Activated B cell treated with CpG ODN at 0.5 μM for 24 hours (primary cell): ENCODE measurements around the gene NKAIN2. TPM values are rescaled to one million over a fixed set of nuclear protein-coding genes. Genes with fewer than 3 reads are reported as not detected.

Experiments used
- ATAC-seq: fragments of 200-7000 bp; cut with Tn5 transposase; one replicate; pipeline ENCODE4 v1.10.0; 2021; ENCODE audit warnings: low read depth, mild to moderate bottlenecking, moderate library complexity
- CTCF ChIA-PET: fragments of 350-600 bp; sonication (Branson Sonifier 250); formaldehyde crosslinking; loops from one replicate; lab custom pipeline; 2021; ENCODE audit warnings: antibody characterized with exemption; lab: Charles Lee
- POLR2A ChIA-PET: fragments of 350-600 bp; sonication (Branson Sonifier 250); formaldehyde crosslinking; loops from one replicate; lab custom pipeline; 2021; ENCODE audit warnings: antibody characterized with exemption; lab: Charles Lee
- DNase-seq: peaks from one replicate; pipeline ENCODE4 v3.0.0; 2022
- H3K27ac Mint-ChIP-seq: one replicate; pipeline ENCODE4 v1.8.0; 2020; ENCODE audit warnings: mixed read lengths
- H3K27me3 Mint-ChIP-seq: one replicate; pipeline ENCODE4 v1.8.0; 2021; ENCODE audit warnings: mixed read lengths
- H3K36me3 Mint-ChIP-seq: one replicate; pipeline ENCODE4 v1.8.0; 2021; ENCODE audit warnings: low read depth, mixed read lengths
- H3K4me1 Mint-ChIP-seq: one replicate; pipeline ENCODE4 v1.8.0; 2021; ENCODE audit warnings: mixed read lengths
- H3K4me3 Mint-ChIP-seq: one replicate; pipeline ENCODE4 v1.8.0; 2020; ENCODE audit warnings: mild to moderate bottlenecking, mixed read lengths
- H3K9me3 Mint-ChIP-seq: one replicate; pipeline ENCODE4 v1.8.0; 2020; ENCODE audit warnings: mixed read lengths
- intact Hi-C: fragments of 100-400 bp; cut with micrococcal nuclease; formaldehyde crosslinking; loops from one replicate; pipeline ENCODE4 v1.15.1; 2024
- total RNA-seq: library from RNA; stranded (reverse); gene quantifications from 2 replicates; pipeline ENCODE4 v1.2.3, GENCODE V29; 2022
- TF ChIP-seq, protein P1 (sequence below): fragments of 200-600 bp; IDR thresholded peaks from one replicate; pipeline ENCODE4 v1.8.0; 2022; ENCODE audit warnings: antibody characterized with exemption, mild to moderate bottlenecking

The NKAIN2 gene
- total RNA-seq, 1 donor from 2014 or later: not detected

DNA sequence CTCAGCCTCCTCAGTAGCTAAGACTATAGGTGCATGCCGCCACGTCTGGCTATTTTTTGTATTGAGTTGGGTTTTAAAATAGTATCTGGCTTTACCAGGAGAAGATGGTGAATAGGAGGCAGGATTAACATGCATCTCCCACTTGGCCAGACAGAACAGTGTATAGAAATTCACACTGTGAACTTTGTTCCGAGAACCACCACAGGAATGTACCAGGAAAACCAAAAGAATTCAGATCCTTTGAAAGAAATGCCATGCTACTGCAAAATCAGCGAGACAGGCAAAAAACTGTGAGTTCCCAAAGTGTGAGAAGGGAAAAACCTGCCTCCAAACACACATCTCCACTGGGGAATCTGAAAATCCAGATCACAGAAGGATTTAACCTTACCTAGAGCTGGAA is 327.6 kb downstream of the NKAIN2 start:
- Mint-ChIP-seq H3K4me1 (no peaks in the 10 kb centered on the region), H3K36me3 (no peaks in the 10 kb centered on the region)
- intact Hi-C loops: no loop called here

GRCh38 chr6:124131779-124132178 is 328.1 kb downstream of the NKAIN2 start:
- ChIA-PET CTCF (no interaction called here), POLR2A (no interaction called here)
- ATAC-seq: no peak
- intact Hi-C loops: no loop called here
- Mint-ChIP-seq H3K36me3 (no peaks in the 10 kb centered on the region), H3K27ac (no peak overlapping the region), H3K9me3 (peaks cover 3% of the 10 kb centered on the region), H3K4me3 (no peak overlapping the region), H3K27me3 (no peaks in the 10 kb centered on the region), H3K4me1 (no peaks in the 10 kb centered on the region)
- TF ChIP-seq, protein P1, sequence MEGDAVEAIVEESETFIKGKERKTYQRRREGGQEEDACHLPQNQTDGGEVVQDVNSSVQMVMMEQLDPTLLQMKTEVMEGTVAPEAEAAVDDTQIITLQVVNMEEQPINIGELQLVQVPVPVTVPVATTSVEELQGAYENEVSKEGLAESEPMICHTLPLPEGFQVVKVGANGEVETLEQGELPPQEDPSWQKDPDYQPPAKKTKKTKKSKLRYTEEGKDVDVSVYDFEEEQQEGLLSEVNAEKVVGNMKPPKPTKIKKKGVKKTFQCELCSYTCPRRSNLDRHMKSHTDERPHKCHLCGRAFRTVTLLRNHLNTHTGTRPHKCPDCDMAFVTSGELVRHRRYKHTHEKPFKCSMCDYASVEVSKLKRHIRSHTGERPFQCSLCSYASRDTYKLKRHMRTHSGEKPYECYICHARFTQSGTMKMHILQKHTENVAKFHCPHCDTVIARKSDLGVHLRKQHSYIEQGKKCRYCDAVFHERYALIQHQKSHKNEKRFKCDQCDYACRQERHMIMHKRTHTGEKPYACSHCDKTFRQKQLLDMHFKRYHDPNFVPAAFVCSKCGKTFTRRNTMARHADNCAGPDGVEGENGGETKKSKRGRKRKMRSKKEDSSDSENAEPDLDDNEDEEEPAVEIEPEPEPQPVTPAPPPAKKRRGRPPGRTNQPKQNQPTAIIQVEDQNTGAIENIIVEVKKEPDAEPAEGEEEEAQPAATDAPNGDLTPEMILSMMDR: no peak
- DNase-seq: no peak

More for the DNA sequence above, 327.6 kb downstream of the NKAIN2 start:
- Mint-ChIP-seq H3K9me3 (peaks cover 3% of the 10 kb centered on the region), H3K27ac (no peak overlapping the region), H3K4me3 (no peak overlapping the region), H3K27me3 (no peaks in the 10 kb centered on the region)
- DNase-seq (no peak), ATAC-seq (no peak)
- TF ChIP-seq, protein P1: no peak
- POLR2A ChIA-PET: no interaction called here
- CTCF ChIA-PET: no interaction called here

DNA sequence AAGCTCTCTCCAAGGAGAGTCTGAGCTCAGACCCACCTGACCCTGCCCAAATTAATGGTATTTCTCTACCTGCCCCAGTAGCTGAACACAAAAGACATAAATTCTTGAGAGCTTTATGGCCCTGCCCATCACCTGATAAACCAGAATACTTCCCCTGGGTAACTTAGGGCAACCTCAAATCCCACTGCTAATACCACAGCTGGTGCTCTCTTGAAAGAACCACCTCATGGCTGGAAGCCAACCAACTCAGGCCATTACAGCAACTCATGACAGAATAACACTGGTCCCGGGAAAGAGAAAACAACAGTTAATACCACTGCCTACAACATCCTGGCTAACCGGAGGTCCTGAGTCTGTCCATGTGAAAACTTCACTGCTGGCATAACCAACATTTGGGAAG is 328.6 kb downstream of the NKAIN2 start:
- H3K9me3 Mint-ChIP-seq: peaks cover 3% of the 10 kb centered on the region
- ATAC-seq: no peak
- POLR2A ChIA-PET: no interaction called here
- CTCF ChIA-PET: no interaction called here
- no peak overlapping the region for H3K27ac Mint-ChIP-seq
- TF ChIP-seq, protein P1: no peak
- intact Hi-C loops: no loop called here
- H3K4me3 Mint-ChIP-seq: no peak overlapping the region
- no peaks in the 10 kb centered on the region for H3K27me3 Mint-ChIP-seq
- no peaks in the 10 kb centered on the region for H3K4me1 Mint-ChIP-seq
- no peak for DNase-seq
- H3K36me3 Mint-ChIP-seq: no peaks in the 10 kb centered on the region

DNA sequence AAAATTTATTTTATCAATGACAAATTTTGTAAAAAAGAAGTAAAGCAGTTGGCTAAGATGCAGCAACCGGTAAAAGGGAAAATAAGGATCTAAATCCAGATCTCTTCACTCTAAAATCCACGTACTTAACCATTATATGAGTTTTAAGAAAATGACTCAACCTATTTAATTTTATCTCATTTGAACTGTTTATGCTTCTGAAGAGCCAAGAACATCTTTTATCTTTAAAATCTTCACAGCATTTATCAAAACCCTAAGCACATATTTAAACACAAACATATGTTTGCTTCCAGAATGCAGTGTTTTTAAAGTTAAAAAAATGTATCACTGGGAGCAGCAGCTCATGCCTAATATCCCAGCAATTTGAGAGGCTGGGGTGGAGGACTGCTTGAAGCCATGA is 339.2 kb downstream of the NKAIN2 start:
- ATAC-seq (no peak), DNase-seq (no peak)
- intact Hi-C loops: no loop called here
- peaks cover 5% of the 10 kb centered on the region for H3K9me3 Mint-ChIP-seq
- ChIA-PET POLR2A (no interaction called here), CTCF (no interaction called here)
- no peaks in the 10 kb centered on the region for H3K4me1 Mint-ChIP-seq
- H3K27me3 Mint-ChIP-seq: no peaks in the 10 kb centered on the region
- H3K27ac Mint-ChIP-seq: no peak overlapping the region
- H3K4me3 Mint-ChIP-seq: no peak overlapping the region
- H3K36me3 Mint-ChIP-seq: no peaks in the 10 kb centered on the region
- TF ChIP-seq, protein P1: no peak

DNA sequence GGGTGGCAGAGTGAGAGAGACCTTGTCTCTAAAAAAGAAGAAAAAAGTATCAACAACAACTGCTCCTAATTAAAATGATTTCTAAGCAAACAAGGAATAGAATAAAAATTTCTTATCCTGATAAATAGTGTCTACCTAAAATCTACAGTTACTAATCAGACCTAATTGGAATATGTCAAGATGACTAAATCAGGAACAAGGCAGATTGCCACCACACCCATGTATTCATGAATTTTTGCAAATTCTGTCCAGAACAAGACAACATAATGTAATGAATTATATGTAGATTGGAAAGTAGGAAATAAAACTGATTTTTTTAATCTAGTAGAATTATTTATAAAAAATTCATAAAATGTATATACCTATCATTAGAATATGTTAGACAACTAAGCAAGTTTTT is 339.8 kb downstream of the NKAIN2 start:
- TF ChIP-seq, protein P1: no peak
- H3K4me3 Mint-ChIP-seq: no peak overlapping the region
- ChIA-PET POLR2A (no interaction called here), CTCF (no interaction called here)
- DNase-seq (no peak), ATAC-seq (no peak)
- H3K27me3 Mint-ChIP-seq: no peaks in the 10 kb centered on the region
- H3K9me3 Mint-ChIP-seq: peaks cover 5% of the 10 kb centered on the region
- intact Hi-C loops: no loop called here
- H3K27ac Mint-ChIP-seq: no peak overlapping the region
- H3K4me1 Mint-ChIP-seq: no peaks in the 10 kb centered on the region
- no peaks in the 10 kb centered on the region for H3K36me3 Mint-ChIP-seq
